ENCODE data around the gene HPD.
"Not testable (repeated sequence)": the region's sequence is repeated elsewhere in the genome, so short reads cannot be mapped to it uniquely, and the experiment has no call there.

Gene HPD

DNA sequence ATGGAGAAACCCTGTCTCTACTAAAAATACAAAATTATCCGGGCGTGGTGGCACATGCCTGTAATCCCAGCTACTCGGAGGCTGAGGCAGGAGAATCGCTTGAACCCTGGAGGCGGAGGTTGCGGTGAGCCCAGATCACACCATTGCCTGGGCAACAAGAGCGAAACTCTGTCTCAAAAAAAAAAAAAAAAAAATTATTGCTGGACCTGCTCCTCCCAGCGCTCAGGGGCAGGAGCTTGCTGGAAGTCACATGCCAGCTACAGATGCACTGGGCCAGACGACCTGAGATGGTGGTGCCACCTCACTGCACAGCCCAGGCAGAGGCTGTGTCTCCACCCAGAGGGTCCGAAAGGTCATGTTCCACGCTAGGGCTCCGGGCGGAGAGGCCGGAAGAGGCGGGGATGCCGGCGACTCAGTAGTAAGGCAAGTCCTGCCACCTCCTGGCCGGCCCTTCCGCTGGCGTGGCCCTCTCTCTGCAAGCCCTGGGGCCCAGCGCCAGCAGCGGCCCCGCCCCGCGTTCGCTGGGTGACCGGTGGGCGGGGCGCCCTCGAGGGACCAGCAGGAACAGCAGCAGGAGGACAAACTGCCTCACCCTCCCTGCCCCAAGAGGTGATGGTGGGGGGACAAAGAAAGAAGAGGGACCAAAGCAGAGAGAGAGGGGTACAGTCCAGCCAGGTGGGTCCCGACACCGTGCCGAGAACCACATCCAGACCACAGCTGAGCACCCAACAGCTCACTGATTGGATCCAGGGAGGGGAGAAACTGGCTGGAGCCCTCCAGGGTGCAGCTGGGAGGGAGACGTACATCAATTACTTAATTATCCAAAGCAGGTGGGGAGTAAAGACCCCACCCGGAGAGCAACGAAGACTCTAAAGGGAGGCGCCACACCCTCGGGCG lies 61.6 kb downstream of the HPD start:
- DNase-seq, result peak; percentile 93

GRCh38 chr12:121795034-121795968 lies 63.4 kb downstream of the HPD start:
- DNase-seq, result peak; percentile 67

DNA sequence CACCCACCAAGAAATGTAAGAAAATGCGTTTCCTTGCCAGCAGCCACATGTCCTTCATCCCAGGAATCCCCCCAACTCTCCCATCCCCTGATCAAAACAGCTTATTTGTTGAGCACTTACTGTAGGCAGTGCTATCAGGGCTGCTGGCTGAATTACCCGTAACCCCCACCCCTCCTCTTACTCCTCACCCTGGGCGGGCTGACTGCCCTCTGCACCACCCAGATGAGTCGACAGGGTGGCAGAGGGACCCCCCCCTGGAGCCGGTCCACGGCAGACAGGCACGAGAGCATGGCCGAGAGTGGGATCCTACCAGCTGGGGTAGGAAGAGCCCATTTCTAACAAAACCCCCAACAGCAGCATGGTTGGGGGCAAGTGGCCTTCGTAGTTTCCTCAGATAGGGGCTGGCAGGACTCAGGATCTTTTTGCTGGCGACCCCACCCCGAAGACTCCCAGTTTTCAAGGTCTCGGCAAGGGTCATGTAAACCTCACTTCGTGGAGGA lies 64.1 kb downstream of the HPD start:
- no peak for DNase-seq

DNA sequence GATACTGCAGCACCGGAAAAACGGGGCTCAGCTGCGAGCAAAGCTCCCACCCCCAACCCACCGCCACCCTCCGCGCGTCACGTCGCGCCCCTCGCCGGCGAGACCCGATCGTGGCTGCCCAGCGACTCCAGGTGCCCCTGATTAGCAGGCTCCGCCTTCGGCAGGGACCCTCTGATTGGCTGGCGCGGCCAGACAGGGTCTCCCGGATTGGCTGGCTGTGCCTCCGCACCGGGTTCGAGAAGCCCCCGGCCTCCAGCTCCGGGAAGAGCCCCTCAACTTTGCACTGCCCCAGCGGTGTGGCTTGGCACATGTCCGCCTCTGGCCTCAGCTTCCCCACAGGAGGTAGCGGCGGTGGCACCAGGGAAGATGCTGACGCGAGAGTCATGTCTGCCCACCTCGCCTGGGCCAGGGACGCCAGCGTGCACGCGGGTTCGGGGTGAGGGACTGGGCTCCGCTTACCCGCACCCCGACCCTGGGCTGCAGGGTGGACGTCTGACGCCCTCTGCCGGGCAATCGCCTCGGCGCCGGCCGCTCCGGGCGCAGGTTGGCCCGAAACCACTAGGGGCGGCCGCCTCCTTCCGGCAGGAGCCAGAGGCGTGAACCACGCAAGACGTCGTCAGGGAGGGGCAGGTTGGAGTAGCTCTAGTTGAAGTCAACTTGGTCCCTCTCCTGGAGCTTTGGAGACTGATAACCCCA lies 64.7 kb downstream of the HPD start:
- DNase-seq, result peak; percentile 93

DNA sequence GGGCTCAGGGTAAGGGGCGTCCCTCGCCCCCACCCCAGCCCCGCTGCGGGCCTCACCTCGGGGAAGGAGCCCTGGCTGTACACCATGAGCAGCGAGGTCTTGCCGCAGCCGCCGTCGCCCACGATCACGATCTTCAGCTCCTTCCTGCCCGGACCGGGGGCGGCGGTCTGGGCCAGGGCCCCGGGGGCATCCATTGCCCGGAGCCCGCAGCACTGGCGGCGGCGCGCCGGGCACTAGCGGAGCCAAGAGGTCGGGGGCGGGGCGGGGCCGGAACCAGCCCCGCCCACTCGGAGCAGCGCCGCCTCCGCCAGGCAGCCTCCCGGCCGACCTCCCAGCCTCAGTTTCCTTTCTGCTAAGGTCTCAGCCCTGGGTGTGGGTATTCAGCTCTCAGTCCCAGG lies 65.2 kb downstream of the HPD start, which contains the start of gene RHOF:
RHOF (minus strand) TSS at position 249 of the 398 bp plus-strand sequence; CDS start at position 194, 55 bp downstream.
- no peak for DNase-seq

- DNase-seq, result no peak
Measured at GRCh38 chr12:121792607-121793439, 65.8 kb downstream of the HPD start.

- DNase-seq, result no peak
Measured at GRCh38 chr12:121791671-121792551, 66.7 kb downstream of the HPD start.

GRCh38 chr12:121790785-121791184 lies 67.9 kb downstream of the HPD start:
- DNase-seq, result not testable (repeated sequence)

DNA sequence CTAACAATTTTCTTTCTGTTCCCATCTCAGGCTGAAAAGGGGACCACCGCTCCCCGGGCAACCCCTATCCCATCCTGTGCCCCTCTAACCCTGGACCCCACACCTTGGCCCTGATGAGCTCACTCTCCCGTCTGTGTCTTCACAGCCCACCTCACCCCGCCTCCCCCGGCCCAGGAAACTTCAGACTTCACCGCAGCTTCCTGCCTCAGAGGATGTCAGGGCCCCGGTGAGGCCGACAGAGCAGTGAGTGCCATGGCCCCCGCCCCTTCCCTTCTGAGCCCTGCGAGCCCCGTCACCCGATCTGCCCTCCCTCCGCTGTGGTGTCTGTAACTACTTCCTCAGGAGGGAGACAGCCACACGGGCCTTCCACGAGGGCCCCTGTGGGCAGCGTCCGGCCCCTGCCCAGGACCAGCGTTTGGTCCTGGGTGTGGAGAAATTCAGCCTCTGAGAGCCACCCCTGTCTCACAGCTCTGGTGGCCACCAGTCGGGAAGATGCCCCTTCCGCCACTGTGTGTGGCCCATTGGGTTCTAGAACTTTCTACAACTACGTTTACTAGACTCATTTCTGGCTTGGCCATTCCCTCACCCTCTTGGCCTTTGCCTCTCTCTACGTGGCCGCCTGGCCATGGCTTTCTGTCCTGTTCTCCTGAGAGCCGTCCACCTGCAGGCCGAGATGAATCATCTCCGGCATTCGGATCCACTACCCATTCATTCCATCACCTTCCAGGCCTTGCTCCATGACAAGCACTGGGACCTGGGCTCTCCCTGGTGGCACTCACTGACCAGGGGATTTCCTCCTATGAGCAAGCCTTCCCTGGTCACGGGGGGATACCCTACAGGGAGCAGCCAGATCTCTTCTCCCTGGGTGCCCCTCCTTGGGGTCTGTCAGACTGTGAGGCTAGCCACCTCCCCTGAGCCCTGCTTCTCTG lies 68.6 kb downstream of the HPD start:
- DNase-seq, result no peak

Measured in HCEC 1CT (cell line).